WERI-Rb-1 (cell line): ENCODE results near the gene TRIM2.

Source experiments
- DNase-seq: peaks from one replicate; pipeline ENCODE4 v3.0.0-alpha.2; 2020
- H3K27ac ChIP-seq: fragments of 250-450 bp; sonication (Bioruptor Pico); 2 replicates; pipeline ENCODE4 v1.5.1; 2020; ENCODE audit warnings: mild to moderate bottlenecking, moderate library complexity
- H3K27me3 ChIP-seq: fragments of 250-450 bp; sonication (Bioruptor Pico); 2 replicates; pipeline ENCODE4 v1.5.1; 2021; ENCODE audit warnings: mild to moderate bottlenecking, low read depth, moderate library complexity; ENCODE audit not compliant: insufficient read depth, severe bottlenecking
- H3K36me3 ChIP-seq: fragments of 250-450 bp; sonication (Bioruptor Pico); 2 replicates; pipeline ENCODE4 v1.5.1; 2020; ENCODE audit warnings: mild to moderate bottlenecking, moderate library complexity
- H3K4me3 ChIP-seq: 2 replicates; pipeline ENCODE4 v1.5.1; 2011; ENCODE audit warnings: low read depth, mild to moderate bottlenecking, control low read depth, low read length
- H3K9me3 ChIP-seq: fragments of 250-450 bp; sonication (Bioruptor Pico); 2 replicates; pipeline ENCODE4 v1.5.1; 2021; ENCODE audit warnings: mild to moderate bottlenecking, moderate library complexity; ENCODE audit not compliant: severe bottlenecking
- TF ChIP-seq, protein P1 (sequence below): IDR thresholded peaks from 2 replicates; pipeline ENCODE4 v1.5.1; 2011; ENCODE audit warnings: low read depth, mild to moderate bottlenecking, control low read depth, inconsistent platforms, low read length

Gene TRIM2

DNA sequence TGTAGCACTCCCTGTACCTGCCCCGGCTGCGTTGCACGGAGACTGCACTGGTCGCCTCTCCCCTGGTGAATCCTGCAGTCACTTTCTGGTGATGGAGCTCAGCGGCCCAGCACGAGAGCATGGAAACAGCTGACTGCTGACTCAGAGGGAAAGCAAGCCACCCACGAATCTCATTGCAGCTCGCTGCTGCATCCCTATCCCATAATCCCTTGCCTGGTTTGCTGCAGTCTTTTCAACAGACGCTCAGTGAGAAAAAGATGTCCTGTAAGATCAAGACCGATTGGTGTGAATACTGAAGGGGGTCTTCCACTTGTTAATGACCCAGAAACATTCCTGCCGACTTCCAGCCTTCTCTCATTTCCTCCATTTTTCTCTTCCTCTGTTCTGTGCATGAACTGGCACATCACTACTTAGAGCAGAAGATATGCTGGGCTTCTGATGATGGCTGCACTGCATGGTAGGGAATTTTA, 52.9 kb downstream of the TRIM2 start:
- no peak for DNase-seq
- H3K27me3 ChIP-seq: no peaks in the 10 kb centered on the region
- TF ChIP-seq, protein P1, sequence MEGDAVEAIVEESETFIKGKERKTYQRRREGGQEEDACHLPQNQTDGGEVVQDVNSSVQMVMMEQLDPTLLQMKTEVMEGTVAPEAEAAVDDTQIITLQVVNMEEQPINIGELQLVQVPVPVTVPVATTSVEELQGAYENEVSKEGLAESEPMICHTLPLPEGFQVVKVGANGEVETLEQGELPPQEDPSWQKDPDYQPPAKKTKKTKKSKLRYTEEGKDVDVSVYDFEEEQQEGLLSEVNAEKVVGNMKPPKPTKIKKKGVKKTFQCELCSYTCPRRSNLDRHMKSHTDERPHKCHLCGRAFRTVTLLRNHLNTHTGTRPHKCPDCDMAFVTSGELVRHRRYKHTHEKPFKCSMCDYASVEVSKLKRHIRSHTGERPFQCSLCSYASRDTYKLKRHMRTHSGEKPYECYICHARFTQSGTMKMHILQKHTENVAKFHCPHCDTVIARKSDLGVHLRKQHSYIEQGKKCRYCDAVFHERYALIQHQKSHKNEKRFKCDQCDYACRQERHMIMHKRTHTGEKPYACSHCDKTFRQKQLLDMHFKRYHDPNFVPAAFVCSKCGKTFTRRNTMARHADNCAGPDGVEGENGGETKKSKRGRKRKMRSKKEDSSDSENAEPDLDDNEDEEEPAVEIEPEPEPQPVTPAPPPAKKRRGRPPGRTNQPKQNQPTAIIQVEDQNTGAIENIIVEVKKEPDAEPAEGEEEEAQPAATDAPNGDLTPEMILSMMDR: no peak
- no peaks in the 10 kb centered on the region for H3K9me3 ChIP-seq
- H3K4me3 ChIP-seq: no peak overlapping the region
- H3K27ac ChIP-seq: no peak overlapping the region
- H3K36me3 ChIP-seq: no peaks in the 10 kb centered on the region; the same call in 1 of the 2 replicates

DNA sequence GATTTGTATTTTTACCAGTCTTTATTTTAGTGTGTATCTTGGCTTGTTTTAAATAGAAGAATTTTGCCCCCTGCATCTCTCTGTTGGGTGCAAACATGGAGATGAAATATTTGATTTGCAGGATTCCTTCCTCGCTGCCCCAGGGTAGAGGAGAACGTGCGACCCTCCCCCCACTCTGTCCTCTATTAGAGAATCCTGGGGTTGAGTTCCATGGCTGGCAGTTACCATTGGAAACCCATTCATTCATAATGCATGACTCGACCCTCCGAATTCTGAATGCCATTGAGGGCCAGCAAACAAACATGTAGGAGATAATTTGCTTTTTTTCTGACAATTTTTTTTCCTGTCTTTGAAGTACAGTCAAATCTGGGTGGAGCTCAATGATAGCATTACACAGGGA, 53.7 kb downstream of the TRIM2 start:
- H3K27ac ChIP-seq: no peak overlapping the region
- H3K4me3 ChIP-seq: no peak overlapping the region
- TF ChIP-seq, protein P1: no peak
- H3K9me3 ChIP-seq: no peaks in the 10 kb centered on the region
- H3K27me3 ChIP-seq: no peaks in the 10 kb centered on the region
- DNase-seq: no peak
- no peaks in the 10 kb centered on the region; the same call in 1 of the 2 replicates for H3K36me3 ChIP-seq

DNA sequence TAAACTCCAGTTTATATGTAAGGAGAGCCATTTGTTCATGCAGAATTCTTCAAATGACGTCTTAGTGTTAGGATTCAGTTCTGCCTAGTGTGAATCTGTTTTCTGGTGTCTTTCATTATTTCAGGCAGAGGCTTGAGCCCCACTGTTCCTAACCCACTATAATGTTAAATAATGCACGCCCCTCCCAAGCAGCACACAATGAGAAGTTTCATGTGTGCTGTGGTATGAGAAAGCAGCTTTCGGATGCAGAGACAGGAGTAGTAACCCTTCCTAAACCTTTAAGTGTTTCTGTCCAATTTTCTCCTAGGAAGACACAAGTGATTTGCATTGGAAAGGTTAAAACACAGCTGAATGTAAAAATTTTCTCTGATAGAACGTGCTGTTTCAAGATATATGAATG, 54.5 kb downstream of the TRIM2 start:
- H3K9me3 ChIP-seq: no peaks in the 10 kb centered on the region
- H3K27me3 ChIP-seq: no peaks in the 10 kb centered on the region
- no peak for DNase-seq
- TF ChIP-seq, protein P1: no peak
- no peak overlapping the region for H3K27ac ChIP-seq
- H3K36me3 ChIP-seq: no peaks in the 10 kb centered on the region; the same call in 1 of the 2 replicates
- no peak overlapping the region for H3K4me3 ChIP-seq

DNA sequence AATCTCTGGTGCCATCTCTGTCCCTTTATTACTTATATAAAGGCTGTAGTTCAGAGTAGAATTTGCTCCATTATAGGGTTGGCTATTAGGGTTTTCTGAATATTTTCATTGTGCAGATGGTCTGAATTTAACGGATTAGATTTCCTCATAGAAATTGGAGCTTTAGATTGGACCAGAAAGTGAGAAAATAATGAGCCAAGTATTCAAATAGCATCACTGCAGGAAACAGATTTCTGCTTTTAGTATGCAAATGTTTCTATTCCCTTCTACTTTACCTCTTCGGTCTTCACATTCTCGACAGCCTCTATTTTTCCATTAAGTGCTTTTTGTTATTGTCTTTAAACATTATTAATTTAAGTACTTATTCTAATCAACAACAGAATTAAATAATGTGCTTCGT, 55.4 kb downstream of the TRIM2 start:
- no peak for DNase-seq
- TF ChIP-seq, protein P1: no peak

DNA sequence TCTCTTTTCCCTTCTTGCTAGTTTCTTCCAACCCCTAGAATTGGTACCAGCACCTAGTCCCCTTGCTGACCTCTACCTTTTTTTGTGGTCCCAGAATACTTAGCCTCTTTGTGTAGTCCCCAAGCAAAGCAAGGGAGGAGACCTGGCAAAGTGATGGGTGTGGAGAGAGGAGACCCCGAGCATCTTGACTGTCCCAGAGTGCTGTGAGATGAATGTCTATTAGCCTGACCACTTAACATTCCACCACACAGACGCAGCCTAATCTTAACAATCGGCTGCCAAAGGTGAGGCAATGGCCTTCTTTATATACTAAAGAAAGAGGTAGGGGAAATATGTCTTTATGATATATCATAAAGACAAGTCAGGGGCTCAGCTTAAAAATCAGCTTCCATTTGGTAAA, 55.9 kb downstream of the TRIM2 start:
- no peaks in the 10 kb centered on the region for H3K9me3 ChIP-seq

More for the DNA sequence above, 55.4 kb downstream of the TRIM2 start:
- H3K4me3 ChIP-seq: no peak overlapping the region
- no peak overlapping the region for H3K27ac ChIP-seq
- H3K36me3 ChIP-seq: no peaks in the 10 kb centered on the region; the same call in 1 of the 2 replicates
- no peaks in the 10 kb centered on the region for H3K9me3 ChIP-seq
- no peaks in the 10 kb centered on the region for H3K27me3 ChIP-seq

More for the DNA sequence above, 55.9 kb downstream of the TRIM2 start:
- H3K27me3 ChIP-seq: no peaks in the 10 kb centered on the region
- no peak overlapping the region for H3K4me3 ChIP-seq
- no peak overlapping the region for H3K27ac ChIP-seq
- TF ChIP-seq, protein P1: no peak
- DNase-seq: no peak
- no peaks in the 10 kb centered on the region; the same call in 1 of the 2 replicates for H3K36me3 ChIP-seq
